WTC11 (cell line): ENCODE data around the gene NEK8. TPM values are rescaled to one million over a fixed set of nuclear protein-coding genes. Genes with fewer than 3 reads are reported as not detected.

Experiments used
- CBFB ChIP-seq: sonication (generic); formaldehyde crosslinking; IDR thresholded peaks from 2 replicates; pipeline ENCODE4 v1.8.1; 2022; ENCODE audit warnings: mild to moderate bottlenecking, low read depth, missing genetic modification reagents
- CREM ChIP-seq: sonication (generic); formaldehyde crosslinking; IDR thresholded peaks from 2 replicates; pipeline ENCODE4 v1.8.1; 2022; ENCODE audit warnings: mild to moderate bottlenecking, missing genetic modification reagents, moderate library complexity
- HMGA2 ChIP-seq: fragments of 250-450 bp; sonication (Bioruptor Pico); IDR thresholded peaks from 2 replicates; pipeline ENCODE4 v1.4.0; 2021; ENCODE audit warnings: mild to moderate bottlenecking, moderate library complexity
- HMGXB4 ChIP-seq: sonication (generic); formaldehyde crosslinking; IDR thresholded peaks from 2 replicates; pipeline ENCODE4 v1.8.1; 2023; ENCODE audit warnings: mild to moderate bottlenecking, moderate library complexity, missing genetic modification reagents
- JUN ChIP-seq: sonication (generic); formaldehyde crosslinking; IDR thresholded peaks from 2 replicates; pipeline ENCODE4 v1.8.0; 2023; ENCODE audit warnings: mild to moderate bottlenecking, missing genetic modification reagents
- KAT7 ChIP-seq: sonication (generic); formaldehyde crosslinking; IDR thresholded peaks from 2 replicates; pipeline ENCODE4 v1.8.1; 2023; ENCODE audit warnings: missing genetic modification reagents, mild to moderate bottlenecking, borderline replicate concordance
- MXD4 ChIP-seq: fragments of 250-450 bp; sonication (Bioruptor Pico); IDR thresholded peaks from 2 replicates; pipeline ENCODE4 v1.8.0; 2021; ENCODE audit warnings: mild to moderate bottlenecking, moderate library complexity, borderline replicate concordance
- PRDM15 ChIP-seq: sonication (generic); formaldehyde crosslinking; IDR thresholded peaks from 2 replicates; pipeline ENCODE4 v1.8.0; 2022; ENCODE audit warnings: missing genetic modification reagents
- RELA ChIP-seq: sonication (generic); formaldehyde crosslinking; IDR thresholded peaks from 2 replicates; pipeline ENCODE4 v1.8.1; 2022; ENCODE audit warnings: missing genetic modification reagents, mild to moderate bottlenecking, borderline replicate concordance
- RORB ChIP-seq: fragments of 250-450 bp; sonication (Bioruptor Pico); IDR thresholded peaks from 2 replicates; pipeline ENCODE4 v1.9.0; 2021; ENCODE audit warnings: mild to moderate bottlenecking
- SP1 ChIP-seq: sonication (generic); formaldehyde crosslinking; conservative IDR thresholded peaks from 2 replicates; pipeline ENCODE4 v1.8.1; 2022; ENCODE audit warnings: missing genetic modification reagents
- TCF7 ChIP-seq: sonication (generic); formaldehyde crosslinking; IDR thresholded peaks from 2 replicates; pipeline ENCODE4 v1.8.0; 2022; ENCODE audit warnings: mild to moderate bottlenecking, low read depth, missing genetic modification reagents, moderate library complexity
- TEAD1 ChIP-seq: sonication (generic); formaldehyde crosslinking; IDR thresholded peaks from 2 replicates; pipeline ENCODE4 v1.8.0; 2022; ENCODE audit warnings: mild to moderate bottlenecking, missing genetic modification reagents
- TEAD4 ChIP-seq: sonication (generic); formaldehyde crosslinking; IDR thresholded peaks from 2 replicates; pipeline ENCODE4 v1.8.0; 2022; ENCODE audit warnings: mild to moderate bottlenecking, missing genetic modification reagents
- ZBTB21 ChIP-seq: sonication (generic); formaldehyde crosslinking; IDR thresholded peaks from 2 replicates; pipeline ENCODE4 v1.8.1; 2023; ENCODE audit warnings: mild to moderate bottlenecking, missing genetic modification reagents, borderline replicate concordance
- ZNF425 ChIP-seq: fragments of 250-450 bp; sonication (Bioruptor Pico); conservative IDR thresholded peaks from 2 replicates; pipeline ENCODE4 v1.9.0; 2021; ENCODE audit warnings: mild to moderate bottlenecking
- total RNA-seq: library from RNA; stranded (reverse); gene quantifications from 3 replicates; pipeline ENCODE4 v1.2.3, GENCODE V29; 2021
- TF ChIP-seq, protein P1 (sequence below): sonication (generic); formaldehyde crosslinking; IDR thresholded peaks from 2 replicates; pipeline ENCODE4 v1.8.1; 2023; ENCODE audit warnings: mild to moderate bottlenecking, missing genetic modification reagents
- TF ChIP-seq, protein P2 (sequence below): sonication (generic); formaldehyde crosslinking; IDR thresholded peaks from 2 replicates; pipeline ENCODE4 v1.8.1; 2023; ENCODE audit warnings: mild to moderate bottlenecking, missing genetic modification reagents, borderline replicate concordance
- TF ChIP-seq, protein P3 (sequence below): sonication (generic); formaldehyde crosslinking; IDR thresholded peaks from 2 replicates; pipeline ENCODE4 v1.8.0; 2023; ENCODE audit warnings: missing genetic modification reagents

The NEK8 gene
- total RNA-seq, 1 experiment from 2014 or later = 25.0 TPM

- peak; percentile 13; the same call in 1 of the 2 replicates for TF ChIP-seq HMGXB4 (CRISPR knock-in tag)
- TF ChIP-seq RELA = 0 out of 2 replicates have a peak, but pooled peaks have one; percentile 65
- no peak for TF ChIP-seq HMGA2
- no peak for TF ChIP-seq CBFB
- no peak for TF ChIP-seq TEAD4 (CRISPR knock-in tag)
- peak; percentile 67; the same call in 1 of the 2 replicates for TF ChIP-seq TCF7 (CRISPR knock-in tag)
- TF ChIP-seq ZNF425 = no peak
- TF ChIP-seq, protein P1, sequence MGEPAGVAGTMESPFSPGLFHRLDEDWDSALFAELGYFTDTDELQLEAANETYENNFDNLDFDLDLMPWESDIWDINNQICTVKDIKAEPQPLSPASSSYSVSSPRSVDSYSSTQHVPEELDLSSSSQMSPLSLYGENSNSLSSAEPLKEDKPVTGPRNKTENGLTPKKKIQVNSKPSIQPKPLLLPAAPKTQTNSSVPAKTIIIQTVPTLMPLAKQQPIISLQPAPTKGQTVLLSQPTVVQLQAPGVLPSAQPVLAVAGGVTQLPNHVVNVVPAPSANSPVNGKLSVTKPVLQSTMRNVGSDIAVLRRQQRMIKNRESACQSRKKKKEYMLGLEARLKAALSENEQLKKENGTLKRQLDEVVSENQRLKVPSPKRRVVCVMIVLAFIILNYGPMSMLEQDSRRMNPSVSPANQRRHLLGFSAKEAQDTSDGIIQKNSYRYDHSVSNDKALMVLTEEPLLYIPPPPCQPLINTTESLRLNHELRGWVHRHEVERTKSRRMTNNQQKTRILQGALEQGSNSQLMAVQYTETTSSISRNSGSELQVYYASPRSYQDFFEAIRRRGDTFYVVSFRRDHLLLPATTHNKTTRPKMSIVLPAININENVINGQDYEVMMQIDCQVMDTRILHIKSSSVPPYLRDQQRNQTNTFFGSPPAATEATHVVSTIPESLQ (CRISPR knock-in tag) = no peak
- TF ChIP-seq KAT7 = peak; percentile 90; the same call in 1 of the 2 replicates
- TF ChIP-seq JUN (CRISPR knock-in tag) = peak; percentile 74
- TF ChIP-seq CREM = 0 out of 2 replicates have a peak, but pooled peaks have one; percentile 53
- TF ChIP-seq SP1 (CRISPR knock-in tag) = peak; percentile 52
- TF ChIP-seq RORB = no peak
- peak; percentile 62 for TF ChIP-seq TEAD1
- 0 out of 2 replicates have a peak, but pooled peaks have one; percentile 53 for TF ChIP-seq ZBTB21 (CRISPR knock-in tag)
- TF ChIP-seq, protein P2, sequence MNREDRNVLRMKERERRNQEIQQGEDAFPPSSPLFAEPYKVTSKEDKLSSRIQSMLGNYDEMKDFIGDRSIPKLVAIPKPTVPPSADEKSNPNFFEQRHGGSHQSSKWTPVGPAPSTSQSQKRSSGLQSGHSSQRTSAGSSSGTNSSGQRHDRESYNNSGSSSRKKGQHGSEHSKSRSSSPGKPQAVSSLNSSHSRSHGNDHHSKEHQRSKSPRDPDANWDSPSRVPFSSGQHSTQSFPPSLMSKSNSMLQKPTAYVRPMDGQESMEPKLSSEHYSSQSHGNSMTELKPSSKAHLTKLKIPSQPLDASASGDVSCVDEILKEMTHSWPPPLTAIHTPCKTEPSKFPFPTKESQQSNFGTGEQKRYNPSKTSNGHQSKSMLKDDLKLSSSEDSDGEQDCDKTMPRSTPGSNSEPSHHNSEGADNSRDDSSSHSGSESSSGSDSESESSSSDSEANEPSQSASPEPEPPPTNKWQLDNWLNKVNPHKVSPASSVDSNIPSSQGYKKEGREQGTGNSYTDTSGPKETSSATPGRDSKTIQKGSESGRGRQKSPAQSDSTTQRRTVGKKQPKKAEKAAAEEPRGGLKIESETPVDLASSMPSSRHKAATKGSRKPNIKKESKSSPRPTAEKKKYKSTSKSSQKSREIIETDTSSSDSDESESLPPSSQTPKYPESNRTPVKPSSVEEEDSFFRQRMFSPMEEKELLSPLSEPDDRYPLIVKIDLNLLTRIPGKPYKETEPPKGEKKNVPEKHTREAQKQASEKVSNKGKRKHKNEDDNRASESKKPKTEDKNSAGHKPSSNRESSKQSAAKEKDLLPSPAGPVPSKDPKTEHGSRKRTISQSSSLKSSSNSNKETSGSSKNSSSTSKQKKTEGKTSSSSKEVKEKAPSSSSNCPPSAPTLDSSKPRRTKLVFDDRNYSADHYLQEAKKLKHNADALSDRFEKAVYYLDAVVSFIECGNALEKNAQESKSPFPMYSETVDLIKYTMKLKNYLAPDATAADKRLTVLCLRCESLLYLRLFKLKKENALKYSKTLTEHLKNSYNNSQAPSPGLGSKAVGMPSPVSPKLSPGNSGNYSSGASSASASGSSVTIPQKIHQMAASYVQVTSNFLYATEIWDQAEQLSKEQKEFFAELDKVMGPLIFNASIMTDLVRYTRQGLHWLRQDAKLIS = peak; percentile 75
- no peak for TF ChIP-seq MXD4 (CRISPR knock-in tag)
- TF ChIP-seq PRDM15 (CRISPR knock-in tag) = no peak
- TF ChIP-seq, protein P3, sequence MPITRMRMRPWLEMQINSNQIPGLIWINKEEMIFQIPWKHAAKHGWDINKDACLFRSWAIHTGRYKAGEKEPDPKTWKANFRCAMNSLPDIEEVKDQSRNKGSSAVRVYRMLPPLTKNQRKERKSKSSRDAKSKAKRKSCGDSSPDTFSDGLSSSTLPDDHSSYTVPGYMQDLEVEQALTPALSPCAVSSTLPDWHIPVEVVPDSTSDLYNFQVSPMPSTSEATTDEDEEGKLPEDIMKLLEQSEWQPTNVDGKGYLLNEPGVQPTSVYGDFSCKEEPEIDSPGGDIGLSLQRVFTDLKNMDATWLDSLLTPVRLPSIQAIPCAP (CRISPR knock-in tag) = 0 out of 2 replicates have a peak, but pooled peaks have one; percentile 54
Measured at GRCh38 chr17:28725660-28726225, 2.8 kb upstream of the NEK8 start (continued).
